ENCODE data around the gene HS1BP3. TPM values are rescaled to one million over a fixed set of nuclear protein-coding genes. Genes with fewer than 3 reads are reported as not detected.

HS1BP3 gene
- total RNA-seq, 1 experiment from 2014 or later, result 19.6 TPM

GRCh38 chr2:20616341-20616871, 34.5 kb downstream of the HS1BP3 start:
- BruUV-seq (replicated peaks), result no TSS peak
- Histone ChIP-seq H3K4me2 (ENCODE audit: low read length) (no peak overlapping the region), H3K27ac (ENCODE audit: low read length) (no peak overlapping the region), H3K9me2 (replicated peaks; ENCODE audit: low read length) (no peaks in the 10 kb centered on the region), H3K27me3 (ENCODE audit: low read length) (no peaks in the 10 kb centered on the region), H3K4me3 (ENCODE audit: low read length) (no peak overlapping the region), H3K4me1 (ENCODE audit: insufficient read depth, low read length) (peaks cover 25% of the 10 kb centered on the region), H2AFZ (ENCODE audit: low read length) (no peak overlapping the region), H3K9ac (ENCODE audit: low read length) (no peak overlapping the region), H3K36me3 (ENCODE audit: low read depth, low read length) (no peaks in the 10 kb centered on the region), H4K20me1 (ENCODE audit: low read length) (no peaks in the 10 kb centered on the region), H3F3A (ENCODE audit: low read length, unreplicated experiment) (no peaks in the 10 kb centered on the region), H3K9me3 (ENCODE audit: low read length) (no peaks in the 10 kb centered on the region), H3K79me2 (ENCODE audit: low read length) (no peaks in the 10 kb centered on the region)
- ChIA-PET CTCF (no interaction called here), POLR2A (ENCODE audit: unreplicated experiment) (no interaction called here)
- intact Hi-C loops (cut with micrococcal nuclease), result no loop called here
- TF ChIP-seq CTCF (conservative IDR thresholded peaks at IDR 0.05; ENCODE audit: low read depth, low read length) (no peak), EZH2phosphoT487 (IDR thresholded peaks at IDR 0.05; ENCODE audit: borderline replicate concordance, low read length) (no peak), EZH2 (IDR thresholded peaks at IDR 0.05; ENCODE audit: low read length, unreplicated experiment) (no peak)
- no peak for DNase-seq
- no peak for ATAC-seq

- H3K9ac ChIP-seq (ENCODE audit: low read length), result no peak overlapping the region
- no peak for ATAC-seq
- no peak for TF ChIP-seq CTCF (conservative IDR thresholded peaks at IDR 0.05; ENCODE audit: low read depth, low read length)
- no peak for TF ChIP-seq EZH2 (IDR thresholded peaks at IDR 0.05; ENCODE audit: low read length, unreplicated experiment)
- TF ChIP-seq EZH2phosphoT487 (IDR thresholded peaks at IDR 0.05; ENCODE audit: borderline replicate concordance, low read length), result no peak
- no peak overlapping the region for H3K27ac ChIP-seq (ENCODE audit: low read length)
- H3K9me3 ChIP-seq (ENCODE audit: low read length), result no peaks in the 10 kb centered on the region
- no peak overlapping the region for H3K4me3 ChIP-seq (ENCODE audit: low read length)
- BruUV-seq (replicated peaks), result no TSS peak
- no peak for DNase-seq
- H3K4me2 ChIP-seq (ENCODE audit: low read length), result no peak overlapping the region
- ChIA-PET POLR2A (ENCODE audit: unreplicated experiment) (no interaction called here), CTCF (no interaction called here)
- no peaks in the 10 kb centered on the region for H4K20me1 ChIP-seq (ENCODE audit: low read length)
- no peaks in the 10 kb centered on the region for H3F3A ChIP-seq (ENCODE audit: low read length, unreplicated experiment)
- no peaks in the 10 kb centered on the region for H3K9me2 ChIP-seq (replicated peaks; ENCODE audit: low read length)
- H3K4me1 ChIP-seq (ENCODE audit: insufficient read depth, low read length), result peaks cover 25% of the 10 kb centered on the region
- H2AFZ ChIP-seq (ENCODE audit: low read length), result no peak overlapping the region
- H3K79me2 ChIP-seq (ENCODE audit: low read length), result no peaks in the 10 kb centered on the region
- H3K27me3 ChIP-seq (ENCODE audit: low read length), result no peaks in the 10 kb centered on the region
- H3K36me3 ChIP-seq (ENCODE audit: low read depth, low read length), result no peaks in the 10 kb centered on the region
- intact Hi-C loops (cut with micrococcal nuclease), result no loop called here
These were observed 35.2 kb downstream of the HS1BP3 start for GRCh38 chr2:20615466-20616241.

GRCh38 chr2:20615068-20615465, 35.8 kb downstream of the HS1BP3 start:
- no peaks in the 10 kb centered on the region for H4K20me1 ChIP-seq (ENCODE audit: low read length)
- no TSS peak for BruUV-seq (replicated peaks)
- H3K27ac ChIP-seq (ENCODE audit: low read length), result no peak overlapping the region
- intact Hi-C loops (cut with micrococcal nuclease), result no loop called here
- no peak overlapping the region for H3K4me2 ChIP-seq (ENCODE audit: low read length)
- H2AFZ ChIP-seq (ENCODE audit: low read length), result no peak overlapping the region
- no peaks in the 10 kb centered on the region for H3K79me2 ChIP-seq (ENCODE audit: low read length)
- H3K9me2 ChIP-seq (replicated peaks; ENCODE audit: low read length), result no peaks in the 10 kb centered on the region
- H3K36me3 ChIP-seq (ENCODE audit: low read depth, low read length), result no peaks in the 10 kb centered on the region
- no peak overlapping the region for H3K9ac ChIP-seq (ENCODE audit: low read length)
- CTCF ChIA-PET, result no interaction called here
- H3K9me3 ChIP-seq (ENCODE audit: low read length), result no peaks in the 10 kb centered on the region
- ATAC-seq (no peak), DNase-seq (no peak)
- no peaks in the 10 kb centered on the region for H3K27me3 ChIP-seq (ENCODE audit: low read length)
- no peak for TF ChIP-seq CTCF (conservative IDR thresholded peaks at IDR 0.05; ENCODE audit: low read depth, low read length)
- TF ChIP-seq EZH2phosphoT487 (IDR thresholded peaks at IDR 0.05; ENCODE audit: borderline replicate concordance, low read length), result no peak
- no peak for TF ChIP-seq EZH2 (IDR thresholded peaks at IDR 0.05; ENCODE audit: low read length, unreplicated experiment)
- POLR2A ChIA-PET (ENCODE audit: unreplicated experiment), result no interaction called here
- no peaks in the 10 kb centered on the region for H3F3A ChIP-seq (ENCODE audit: low read length, unreplicated experiment)
- peaks cover 25% of the 10 kb centered on the region for H3K4me1 ChIP-seq (ENCODE audit: insufficient read depth, low read length)
- H3K4me3 ChIP-seq (ENCODE audit: low read length), result no peak overlapping the region

All from PC-3 (cell line).